ENCODE measurements around the gene ZNF383. TPM values are rescaled to one million over a fixed set of nuclear protein-coding genes. Genes with fewer than 3 reads are reported as not detected.
"Not testable (repeated sequence)": the region's sequence is repeated elsewhere in the genome, so short reads cannot be mapped to it uniquely, and the experiment has no call there.

Gene ZNF383
- total RNA-seq, 6 donors from 2014 or later = 4.6 to 9.6 (median 8.0) TPM

- H3K9me3 ChIP-seq = peaks cover 0 to 16% (median 14%) of the 10 kb centered on the region in 4 donors
- not testable (repeated sequence) for ATAC-seq (ENCODE audit: low FRiP score in 2 of 2); H3K36me3 ChIP-seq; H3K4me3 ChIP-seq; H3K4me1 ChIP-seq; H3K27me3 ChIP-seq; H3K27ac ChIP-seq
- peak; percentile 42 to 94 for DNase-seq
- 95 to 97% methylated on average over 33 to 36 of the region's 39 CpGs for WGBS, 2 donors
Measured at GRCh38 chr19:37289229-37289628, 71.2 kb downstream of the ZNF383 start.

DNA sequence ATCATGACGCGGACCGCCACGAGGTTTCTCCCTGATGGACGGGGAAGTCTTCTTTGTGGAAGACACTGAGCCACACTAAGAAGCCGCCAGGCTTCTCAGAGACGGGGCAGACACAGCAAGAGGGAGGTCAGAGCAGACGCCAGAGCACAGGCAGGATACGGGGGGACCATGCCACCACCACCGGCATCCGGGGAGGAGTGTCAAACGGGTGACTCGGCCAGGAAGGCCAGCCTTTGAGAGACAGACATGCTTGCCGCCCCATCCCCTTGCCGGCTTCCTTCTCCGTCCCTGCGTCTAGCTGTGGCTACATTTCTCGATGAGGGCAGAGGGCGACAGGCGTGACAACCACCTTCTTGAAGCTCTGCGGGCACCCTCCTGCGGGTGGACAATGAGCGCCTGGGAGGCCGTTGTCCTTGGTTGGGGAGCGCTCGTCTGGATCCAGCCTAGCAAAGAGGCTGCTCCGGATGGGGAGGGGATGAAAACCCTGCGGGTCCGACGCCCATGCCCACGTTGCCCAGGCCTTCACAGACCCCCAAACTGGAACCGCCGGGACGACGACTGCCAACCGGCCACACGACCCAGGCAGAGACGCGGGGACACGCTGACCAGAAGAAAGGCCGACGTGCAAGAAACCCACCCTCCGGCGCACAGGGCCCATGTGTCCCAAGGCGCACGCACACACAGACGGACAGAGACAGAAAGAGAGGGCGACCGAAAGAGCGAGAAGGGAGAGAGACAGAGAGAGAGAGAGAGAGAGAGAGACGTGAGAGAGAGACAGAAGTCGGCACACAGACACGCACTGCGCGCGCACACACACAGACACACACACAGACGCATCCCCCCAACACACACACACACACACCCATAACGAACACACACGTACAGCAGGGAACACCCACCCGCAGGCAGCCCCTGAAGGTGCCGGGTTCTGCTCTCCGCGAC lies 75.3 kb downstream of the ZNF383 start:
- H3K27ac ChIP-seq; ATAC-seq (ENCODE audit: low FRiP score in 2 of 2); H3K27me3 ChIP-seq; H3K4me1 ChIP-seq; H3K36me3 ChIP-seq; H3K4me3 ChIP-seq: not testable (repeated sequence)
- peak; percentile 76 to 95 for DNase-seq
- WGBS, 2 donors = 94 to 95% methylated on average over 57 to 60 of the region's 63 CpGs
- TF ChIP-seq POLR2AphosphoS5 (IDR thresholded peaks at IDR 0.05) = peak in 1 of 2 donors; percentile 19
- peaks cover 0 to 16% (median 14%) of the 10 kb centered on the region in 4 donors for H3K9me3 ChIP-seq

- H3K27me3 ChIP-seq; H3K27ac ChIP-seq; ATAC-seq (ENCODE audit: low FRiP score in 2 of 2); H3K36me3 ChIP-seq; H3K4me1 ChIP-seq; H3K4me3 ChIP-seq: not testable (repeated sequence)
- DNase-seq = peak in 1 of 2 donors; percentile 88
- 96% methylated on average over 13 to 14 of the region's 39 CpGs for WGBS, 2 donors
- H3K9me3 ChIP-seq = peaks cover 0 to 13% (median 12%) of the 10 kb centered on the region in 4 donors
Measured at GRCh38 chr19:37294246-37294645, 76.2 kb downstream of the ZNF383 start.

Other genes starting within 250 kb of the ZNF383 start
- gene ZNF420, start 139.8 kb upstream of the ZNF383 start, total RNA-seq = 10 to 100 TPM in 1 of 6 donors, 1 to 10 TPM in 4, under 1 TPM in 1; 0.89 to 10.5 (median 7.6) TPM
- gene ZNF585A, start 45.5 kb upstream of the ZNF383 start, total RNA-seq = 10 to 100 TPM in 1 of 6 donors, 1 to 10 TPM in 5; 2.8 to 10.9 (median 6.8) TPM
- 10 to 100 TPM in 5 of 6 donors, 1 to 10 TPM in 1; 7.4 to 43.0 (median 12.2) TPM for gene ZNF585B, start 7.7 kb upstream of the ZNF383 start, total RNA-seq
- gene ZNF527, start 152.9 kb downstream of the ZNF383 start, total RNA-seq = 1 to 10 TPM; 2.1 to 8.9 (median 3.5) TPM
- gene ZNF569, start 249.2 kb downstream of the ZNF383 start, total RNA-seq = 1 to 10 TPM; 1.0 to 4.8 (median 2.9) TPM

Data from upper lobe of left lung (tissue), 6 donors.